Measurements from ENCODE around the gene TRABD2B. TPM values are rescaled to one million over a fixed set of nuclear protein-coding genes. Genes with fewer than 3 reads are reported as not detected.

Gene TRABD2B
- total RNA-seq, 1 experiment from 2014 or later: not detected

DNA sequence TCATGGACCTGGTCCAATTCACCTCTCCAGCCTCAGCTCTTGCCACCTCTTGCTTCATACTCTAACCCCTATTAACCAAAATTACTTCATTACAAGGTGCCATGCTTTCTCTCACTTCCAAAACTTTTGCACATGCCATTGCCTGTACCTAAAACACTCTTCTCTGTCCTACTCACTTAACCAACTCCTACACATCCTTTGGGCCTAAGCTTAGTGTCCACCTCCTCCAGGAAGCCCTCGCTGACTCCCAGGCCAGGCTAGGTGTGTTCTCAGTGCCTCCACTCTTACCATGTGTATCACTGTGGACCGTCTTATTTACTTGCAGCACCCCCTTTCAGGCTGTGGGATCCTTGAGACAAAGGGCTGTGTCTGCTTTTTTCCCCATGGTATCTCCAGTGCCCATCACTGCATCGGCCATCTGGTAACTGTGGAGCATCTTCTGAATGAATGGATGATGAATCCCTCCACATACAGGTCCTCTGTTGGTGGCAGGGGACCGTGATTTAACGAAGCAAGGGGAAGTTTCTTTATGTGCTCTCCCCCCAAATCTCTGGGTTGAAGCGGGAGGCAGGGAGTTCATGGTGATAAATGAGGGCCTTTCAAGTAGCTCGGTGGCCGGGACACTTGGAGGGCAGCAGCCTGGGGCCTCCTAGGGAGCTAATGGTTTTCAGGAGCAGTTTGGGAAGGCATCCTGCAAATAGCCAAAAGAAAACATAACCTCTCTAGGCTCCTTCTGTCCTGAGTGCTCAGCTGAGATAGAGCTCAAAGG is 111.9 kb downstream of the TRABD2B start:
- no peak for DNase-seq (ENCODE audit: low read depth, low spot score)
- in situ Hi-C loops (cut with HindIII; ENCODE audit: low pct_unique_long_range_greater_than_20kb, low sequenced_read_pairs): no loop called here

DNA sequence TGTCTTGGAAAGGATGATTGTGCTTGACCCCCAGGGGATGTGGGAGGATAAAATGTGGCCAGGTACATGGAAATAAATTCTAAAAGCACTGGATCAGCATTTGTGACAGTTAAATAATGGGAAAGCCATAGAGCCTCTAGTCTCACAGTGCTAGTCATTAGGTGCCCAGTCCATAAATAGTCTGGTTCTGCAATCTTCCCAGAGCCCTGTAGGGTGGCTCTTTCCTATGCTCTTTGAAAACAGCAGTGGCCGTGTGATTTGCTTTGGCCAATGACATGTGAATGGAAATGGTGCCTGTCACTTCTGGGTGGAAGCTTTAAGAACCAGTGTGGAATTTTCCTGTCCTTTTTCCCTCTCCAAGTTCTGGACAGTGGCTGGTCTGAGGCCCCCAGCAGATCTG is 113.2 kb downstream of the TRABD2B start:
- in situ Hi-C loops (cut with HindIII; ENCODE audit: low pct_unique_long_range_greater_than_20kb, low sequenced_read_pairs): no loop called here
- DNase-seq (ENCODE audit: low read depth, low spot score): no peak

DNA sequence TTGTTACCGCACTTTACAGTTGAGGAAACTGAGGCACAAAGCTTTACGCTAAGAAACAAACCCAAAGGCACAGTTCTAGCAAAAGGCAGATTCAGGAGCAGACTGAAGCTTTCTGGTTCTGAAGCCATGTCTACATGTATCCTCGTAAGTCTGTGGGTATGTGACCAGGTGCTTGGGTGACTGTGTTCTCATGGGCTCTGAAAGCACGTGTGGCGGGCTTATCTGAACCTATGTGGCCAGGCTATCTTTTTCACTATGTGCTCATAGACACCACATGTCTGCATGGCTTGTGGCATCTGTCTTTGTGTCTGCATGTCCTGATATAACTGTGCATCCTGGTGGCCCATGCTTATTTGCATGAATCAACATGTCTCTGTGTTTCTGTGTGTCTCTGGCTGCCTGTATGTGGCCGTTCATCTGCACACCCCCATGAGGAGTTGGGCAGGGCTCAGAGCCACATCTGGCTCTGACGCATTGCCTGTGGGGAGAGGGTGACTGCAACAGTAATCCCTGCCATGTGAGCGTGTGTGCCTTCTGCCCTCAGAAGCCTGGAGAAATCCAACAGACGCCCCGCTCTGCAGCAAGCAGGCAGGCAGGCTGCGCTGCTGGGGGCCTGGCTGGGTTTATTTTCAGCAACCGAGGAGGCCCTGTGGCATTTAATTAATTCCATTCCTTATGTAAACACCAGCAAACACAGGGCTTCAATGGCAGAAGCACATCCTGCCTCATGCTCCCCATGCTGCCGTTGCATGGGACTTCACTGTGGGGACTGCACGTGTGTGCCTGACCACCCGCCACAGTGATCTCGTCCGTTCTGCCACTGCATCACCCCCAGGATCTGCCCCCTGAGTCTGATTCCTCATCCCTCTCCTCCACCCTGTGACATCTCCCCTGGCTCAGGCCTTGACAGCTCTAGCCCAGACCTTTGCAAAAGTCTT is 115.4 kb downstream of the TRABD2B start:
- no peak for DNase-seq (ENCODE audit: low read depth, low spot score)
- in situ Hi-C loops (cut with HindIII; ENCODE audit: low pct_unique_long_range_greater_than_20kb, low sequenced_read_pairs): no loop called here

DNA sequence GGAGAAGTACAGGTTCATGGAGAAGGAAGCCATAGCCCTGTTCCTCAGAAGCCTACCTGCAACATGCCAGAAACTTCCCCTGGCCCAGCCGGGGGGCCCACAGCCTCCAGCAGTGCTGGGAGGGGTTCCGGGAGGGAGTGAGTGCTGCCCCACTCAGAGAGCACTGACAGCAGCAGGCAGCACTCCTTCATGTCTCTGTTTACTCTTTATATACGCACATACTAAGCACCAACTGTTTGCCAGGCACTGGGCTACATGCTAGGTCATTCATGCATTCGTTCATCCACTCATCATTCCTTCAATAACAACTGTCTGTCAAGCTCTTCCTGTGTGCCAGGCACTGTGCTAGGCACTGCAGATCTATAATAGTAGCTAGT is 120.6 kb downstream of the TRABD2B start:
- no peak for DNase-seq (ENCODE audit: low read depth, low spot score)
- in situ Hi-C loops (cut with HindIII; ENCODE audit: low pct_unique_long_range_greater_than_20kb, low sequenced_read_pairs): no loop called here

DNA sequence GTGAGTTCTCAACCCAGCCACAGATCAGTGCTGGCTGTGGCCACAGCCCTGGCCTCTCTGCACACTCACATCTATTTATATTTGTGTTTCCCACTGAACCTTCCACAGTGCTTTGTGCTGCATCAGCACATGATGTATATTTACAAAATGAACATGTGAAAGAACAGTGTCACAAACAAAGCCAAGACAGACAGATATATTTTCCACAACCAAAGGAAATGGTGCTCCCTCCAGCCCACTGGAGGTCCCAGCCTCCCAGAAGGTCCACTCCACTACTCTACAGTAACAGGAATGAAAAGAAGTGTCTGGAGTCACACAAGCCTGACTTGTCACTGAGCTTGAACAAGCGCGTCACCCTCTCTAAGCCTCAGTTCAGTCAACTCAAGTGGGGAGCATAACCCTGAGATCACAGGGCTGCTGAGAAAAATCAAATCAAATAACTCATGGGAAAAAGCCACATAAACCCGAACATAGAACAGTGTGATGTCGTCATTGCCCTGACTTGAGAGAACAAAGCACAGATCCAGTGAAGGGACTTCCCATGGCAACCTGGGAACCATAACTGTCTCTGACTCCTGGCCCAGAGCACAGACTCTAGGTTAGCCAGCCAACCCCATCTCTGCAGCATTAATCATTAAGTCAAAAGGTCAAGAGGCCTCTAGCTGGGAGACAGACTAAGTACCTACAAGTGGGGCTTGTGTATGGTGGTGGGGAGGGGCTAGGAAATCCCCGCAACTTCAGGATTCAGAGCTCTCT is 121.2 kb downstream of the TRABD2B start:
- DNase-seq (ENCODE audit: low read depth, low spot score): peak; percentile 2
- in situ Hi-C loops (cut with HindIII; ENCODE audit: low pct_unique_long_range_greater_than_20kb, low sequenced_read_pairs): no loop called here

DNA sequence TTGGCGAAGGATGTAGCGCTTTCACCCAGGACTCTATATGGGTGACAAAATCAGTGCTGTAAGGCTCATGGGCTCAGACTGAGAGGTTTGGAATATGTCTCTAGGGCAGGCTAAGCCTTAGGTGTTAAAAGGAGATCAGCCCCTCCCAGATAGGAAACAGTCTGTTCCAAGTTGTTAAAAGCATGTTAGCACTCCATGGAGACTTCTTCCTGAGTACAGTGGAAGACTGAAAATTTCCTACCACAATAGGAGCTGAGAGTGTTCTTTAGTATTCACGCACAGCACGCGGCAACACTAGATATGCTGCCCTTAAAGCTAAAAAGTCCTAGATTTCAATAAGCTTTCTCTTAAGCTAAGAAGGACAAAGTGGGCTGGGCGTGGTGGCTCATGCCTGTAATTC is 122.1 kb downstream of the TRABD2B start:
- in situ Hi-C loops (cut with HindIII; ENCODE audit: low pct_unique_long_range_greater_than_20kb, low sequenced_read_pairs): no loop called here
- no peak for DNase-seq (ENCODE audit: low read depth, low spot score)

DNA sequence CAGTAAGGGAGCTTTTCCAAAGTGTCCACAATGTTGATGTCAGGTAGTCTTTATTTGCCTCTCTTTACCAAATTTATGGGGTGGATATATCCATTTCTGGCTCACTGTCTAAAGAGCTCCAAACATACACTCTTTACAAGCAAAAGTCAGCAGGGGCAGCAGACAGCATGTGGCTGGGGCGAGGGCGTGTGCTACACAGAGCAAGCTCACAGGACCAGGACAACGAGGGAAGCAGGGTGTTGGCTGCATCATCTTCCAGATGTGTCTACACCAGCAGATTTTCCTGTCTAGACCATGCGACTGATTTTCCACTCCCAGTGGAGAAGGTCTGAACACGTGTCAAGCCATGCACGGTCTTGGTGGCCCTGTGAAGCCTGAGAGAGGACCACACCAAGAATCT is 123.8 kb downstream of the TRABD2B start:
- in situ Hi-C loops (cut with HindIII; ENCODE audit: low pct_unique_long_range_greater_than_20kb, low sequenced_read_pairs): no loop called here
- no peak for DNase-seq (ENCODE audit: low read depth, low spot score)

DNA sequence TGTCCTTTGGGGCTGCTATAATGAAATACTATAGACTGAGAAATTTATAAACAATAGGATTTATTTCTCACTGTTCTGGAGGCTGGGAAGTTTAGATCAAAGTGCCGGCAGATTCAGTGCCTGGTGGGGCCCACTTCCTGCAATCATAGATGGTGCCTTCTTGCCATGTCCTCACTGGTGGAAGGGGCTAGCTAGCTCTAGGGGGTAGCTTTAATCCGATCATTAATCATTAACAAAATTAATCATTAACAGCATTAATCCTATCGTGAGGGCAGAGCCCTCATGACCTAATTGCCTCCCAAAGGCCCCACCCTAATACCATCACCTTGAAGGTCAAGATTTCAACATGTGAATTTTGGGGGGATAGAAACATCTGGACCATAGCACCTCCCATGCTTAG is 124.3 kb downstream of the TRABD2B start:
- no peak for DNase-seq (ENCODE audit: low read depth, low spot score)
- in situ Hi-C loops (cut with HindIII; ENCODE audit: low pct_unique_long_range_greater_than_20kb, low sequenced_read_pairs): no loop called here

DNA sequence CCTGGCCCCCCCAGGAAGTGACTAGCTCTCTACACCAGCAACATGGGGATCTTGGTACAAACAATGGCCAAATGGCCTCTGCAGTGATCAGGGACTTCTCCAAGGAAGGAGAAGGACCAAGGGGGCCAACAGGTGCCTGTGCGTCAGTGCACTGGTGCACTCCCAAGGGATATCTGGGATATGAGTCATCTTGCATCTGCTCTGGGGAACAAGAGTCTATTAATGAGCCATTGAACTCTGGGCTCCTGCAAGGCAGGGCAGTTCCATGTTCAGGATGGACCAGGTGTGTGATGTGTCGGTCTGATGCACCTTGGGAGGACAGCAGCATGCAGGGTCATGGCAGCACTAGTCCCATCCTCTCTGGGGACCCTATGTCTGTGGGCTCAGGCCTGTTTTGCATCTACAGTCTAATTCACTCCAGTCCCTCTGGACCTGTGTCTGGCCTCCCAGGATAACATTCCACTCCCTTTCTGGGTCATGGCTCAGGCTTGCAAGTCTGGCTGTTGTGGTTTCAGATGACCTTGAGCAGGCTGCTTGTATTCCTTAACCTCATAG is 125.3 kb downstream of the TRABD2B start:
- peak; percentile 4 for DNase-seq (ENCODE audit: low read depth, low spot score)
- in situ Hi-C loops (cut with HindIII; ENCODE audit: low pct_unique_long_range_greater_than_20kb, low sequenced_read_pairs): no loop called here

DNA sequence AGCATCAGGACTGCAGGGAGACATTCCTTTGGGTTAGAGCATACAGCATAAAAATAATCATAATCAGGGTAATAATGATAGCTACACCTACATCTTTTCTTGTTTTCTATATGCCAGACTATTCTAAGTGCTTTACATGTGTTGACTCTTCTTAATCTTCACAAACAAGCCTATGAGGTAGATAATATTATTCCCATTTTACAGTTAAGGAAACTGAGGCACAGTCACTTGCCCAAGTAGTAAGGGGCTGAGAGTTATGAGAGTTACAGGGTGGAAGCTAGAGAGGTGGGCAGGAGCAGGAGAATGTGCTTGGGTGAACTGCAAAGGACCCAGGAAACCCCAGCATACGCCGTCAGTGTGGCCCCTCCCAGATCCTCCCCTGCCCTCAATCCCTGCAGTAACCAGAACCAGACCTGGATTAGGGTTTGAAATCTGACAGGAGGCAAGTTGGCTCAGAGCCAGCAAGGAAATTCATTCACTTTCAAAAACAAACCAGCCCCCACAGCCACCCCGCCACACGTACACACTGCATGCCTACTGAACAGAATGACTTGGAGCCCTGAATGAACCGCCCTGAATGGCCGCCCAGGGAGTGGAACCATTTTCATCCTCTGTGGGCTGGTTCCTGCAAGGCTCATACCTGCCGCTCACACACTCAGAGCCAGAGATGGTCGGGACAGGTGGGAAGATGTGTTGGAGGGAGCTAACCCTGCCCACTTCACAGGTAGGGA is 126.1 kb downstream of the TRABD2B start:
- DNase-seq (ENCODE audit: low read depth, low spot score): no peak
- in situ Hi-C loops (cut with HindIII; ENCODE audit: low pct_unique_long_range_greater_than_20kb, low sequenced_read_pairs): no loop called here

DNA sequence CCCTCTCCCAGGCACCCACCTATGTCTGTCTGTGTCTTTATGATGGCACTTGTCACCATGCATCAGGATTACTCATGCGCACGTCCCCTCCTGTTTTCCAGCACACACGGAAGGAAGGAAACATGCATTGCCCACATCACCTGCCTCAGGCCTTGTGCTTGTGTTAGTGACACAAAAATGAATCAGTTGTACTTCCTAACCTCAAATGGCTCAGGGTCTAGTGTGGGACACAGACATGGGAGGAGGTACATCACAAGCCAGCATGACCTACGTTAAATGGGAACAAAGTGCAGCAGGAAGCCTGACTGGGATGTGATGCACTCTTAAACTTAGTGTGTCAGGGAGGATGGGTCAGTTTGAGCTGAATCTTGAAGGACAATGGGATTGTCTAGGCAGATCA is 126.7 kb downstream of the TRABD2B start:
- DNase-seq (ENCODE audit: low read depth, low spot score): no peak
- in situ Hi-C loops (cut with HindIII; ENCODE audit: low pct_unique_long_range_greater_than_20kb, low sequenced_read_pairs): no loop called here

DNA sequence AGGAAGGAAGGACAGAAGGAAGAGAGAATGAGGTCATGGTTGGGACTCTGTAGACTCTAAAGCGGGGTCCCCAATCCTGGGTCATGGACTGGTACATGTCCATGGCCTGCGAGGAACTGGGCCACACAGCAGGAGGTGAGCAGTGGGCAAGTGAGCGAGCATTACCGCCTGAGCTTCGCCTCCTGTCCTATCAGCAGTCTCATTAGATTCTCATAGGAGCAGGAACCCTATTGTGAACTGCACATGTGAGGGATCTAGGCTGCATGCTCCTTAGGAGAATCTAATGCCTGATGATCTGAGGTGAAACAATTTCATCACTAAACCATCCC is 128.9 kb downstream of the TRABD2B start:
- in situ Hi-C loops (cut with HindIII; ENCODE audit: low pct_unique_long_range_greater_than_20kb, low sequenced_read_pairs): no loop called here
- no peak for DNase-seq (ENCODE audit: low read depth, low spot score)

DNA sequence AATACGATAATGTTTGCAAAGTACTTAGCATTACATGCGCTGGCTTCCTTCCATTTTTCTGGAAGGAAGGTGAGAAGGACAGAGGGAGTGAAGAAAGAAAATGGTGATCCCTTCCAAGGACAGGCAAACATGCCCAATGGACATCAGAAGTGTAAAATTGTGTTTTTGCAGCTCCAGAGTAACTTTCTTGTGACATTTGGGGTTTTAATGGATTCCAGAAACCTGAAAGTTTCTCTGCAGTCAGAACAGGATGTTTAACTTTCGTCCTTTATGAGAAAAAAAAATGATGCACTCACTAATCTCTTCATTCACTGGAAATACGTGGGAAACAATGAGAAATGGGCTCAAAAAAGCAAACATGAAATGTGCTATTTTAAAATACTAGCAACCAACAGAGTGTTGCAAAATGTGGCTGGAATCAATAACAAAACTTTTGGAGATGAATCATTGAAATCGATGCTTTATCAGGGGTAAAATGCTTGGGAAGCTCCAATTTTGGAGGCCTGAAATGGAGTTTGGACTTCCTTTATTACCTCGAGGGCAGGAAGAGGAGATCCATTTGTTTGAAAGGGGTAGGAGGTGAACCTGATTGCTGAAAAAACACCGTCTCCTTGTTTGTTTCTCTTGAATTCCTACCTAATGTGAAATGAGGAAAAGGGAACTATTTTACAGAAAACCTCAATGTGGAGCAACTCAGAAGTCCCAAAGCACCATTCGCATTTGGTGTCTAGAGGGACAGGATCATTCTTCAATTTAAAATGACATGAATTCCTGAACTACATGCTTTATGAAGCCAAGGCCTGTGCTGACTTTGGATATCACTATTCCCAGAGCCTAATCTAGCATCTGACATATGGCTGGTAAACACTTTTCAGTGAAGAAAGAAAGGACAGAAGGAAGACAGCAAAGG is 129.5 kb downstream of the TRABD2B start:
- in situ Hi-C loops (cut with HindIII; ENCODE audit: low pct_unique_long_range_greater_than_20kb, low sequenced_read_pairs): no loop called here
- no peak for DNase-seq (ENCODE audit: low read depth, low spot score)

DNA sequence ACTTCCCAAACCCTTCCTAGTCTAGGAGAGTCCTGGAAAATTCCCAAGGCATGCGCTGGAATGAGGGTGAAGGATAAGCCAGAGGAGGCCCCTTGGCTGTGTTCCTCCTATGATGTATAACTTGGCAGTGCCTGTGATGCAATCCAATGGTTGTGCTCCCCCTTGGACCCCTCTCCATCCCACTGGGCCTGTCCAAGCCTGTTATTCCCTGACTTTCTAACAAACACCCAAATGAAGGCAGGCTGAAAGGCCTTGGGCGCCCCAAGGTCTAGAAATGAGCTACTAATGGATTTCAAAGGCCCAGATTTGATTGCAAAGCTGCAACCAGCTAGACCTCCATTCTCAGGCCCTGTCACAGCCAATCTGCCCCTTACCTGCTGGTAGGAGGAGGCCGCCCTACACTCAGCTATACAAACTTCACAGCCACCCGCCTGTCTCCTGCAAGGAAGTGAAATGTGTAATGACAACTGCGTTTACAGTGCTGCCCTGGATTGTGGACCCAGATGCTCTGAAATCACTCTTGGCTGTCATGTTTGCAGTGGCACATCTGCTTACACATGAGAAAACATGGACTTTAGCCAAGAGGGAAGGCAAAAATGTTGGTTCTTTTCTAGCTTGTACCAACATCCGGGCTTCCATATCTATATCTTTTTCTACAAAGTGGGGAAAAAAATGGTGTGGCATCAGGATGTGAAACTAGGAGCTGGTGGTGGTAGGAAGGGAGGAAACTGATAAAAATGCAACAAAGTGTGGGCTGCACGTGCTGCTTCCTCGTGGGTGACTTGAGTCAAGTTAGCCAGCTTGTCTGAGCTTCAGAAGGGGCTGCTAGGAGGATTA is 130.4 kb downstream of the TRABD2B start:
- in situ Hi-C loops (cut with HindIII; ENCODE audit: low pct_unique_long_range_greater_than_20kb, low sequenced_read_pairs): no loop called here
- DNase-seq (ENCODE audit: low read depth, low spot score): no peak

DNA sequence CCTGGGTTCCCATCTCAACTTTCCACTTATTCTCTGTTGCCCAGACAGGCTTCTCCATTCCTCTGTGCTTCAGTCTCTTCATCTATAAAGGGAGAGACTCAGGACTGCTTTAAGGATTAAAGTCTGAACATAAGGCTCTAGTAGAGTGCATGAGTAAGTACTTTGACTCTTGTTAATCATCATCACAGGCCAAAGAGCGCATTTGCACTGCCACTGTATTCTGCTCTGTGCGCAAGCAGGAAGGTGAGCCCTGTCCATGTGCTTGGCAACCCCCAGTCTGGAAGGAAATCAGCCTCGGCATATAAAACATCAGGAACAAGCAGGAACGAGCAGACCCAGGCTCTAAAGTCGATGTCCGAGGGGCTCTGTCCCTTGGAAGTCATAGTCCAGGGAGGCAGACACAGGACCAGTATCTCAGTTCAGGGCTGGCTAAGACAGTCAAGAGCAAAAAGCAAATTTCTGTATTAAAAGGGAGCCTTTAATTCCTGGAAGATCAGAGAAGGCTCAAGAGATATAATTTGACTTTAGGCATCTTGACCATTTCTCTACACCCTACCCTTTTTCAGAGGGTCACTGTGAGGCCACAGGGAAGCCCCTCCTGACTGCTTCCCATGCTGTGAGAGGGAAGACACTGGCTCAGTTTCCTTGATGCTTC is 131.2 kb downstream of the TRABD2B start:
- DNase-seq (ENCODE audit: low read depth, low spot score): no peak

More for the DNA sequence above, 131.2 kb downstream of the TRABD2B start:
- in situ Hi-C loops (cut with HindIII; ENCODE audit: low pct_unique_long_range_greater_than_20kb, low sequenced_read_pairs): no loop called here

Measured in SK-MEL-5 (cell line).